Bronchial epithelial cell (primary cell): ENCODE measurements around the gene RNF113A. TPM values are rescaled to one million over a fixed set of nuclear protein-coding genes. Genes with fewer than 3 reads are reported as not detected.
"Not testable (repeated sequence)": the region's sequence is repeated elsewhere in the genome, so short reads cannot be mapped to it uniquely, and the experiment has no call there.

Source experiments
- DNase-seq: peaks from one replicate; pipeline ENCODE4 v3.0.0-alpha.2; 2010; ENCODE audit warnings: low read depth
- FAIRE-seq: peaks from 2 replicates; lab custom pipeline; 2011; peaks lifted over from hg19 to GRCh38; lab: Jason Lieb, UNC
- H3K27me3 ChIP-seq: 2 replicates; pipeline ENCODE4 v1.5.1; 2011; ENCODE audit warnings: low read length; ENCODE audit not compliant: control insufficient read depth, insufficient read depth
- H3K36me3 ChIP-seq: 2 replicates; pipeline ENCODE4 v1.5.1; 2011; ENCODE audit warnings: low read length; ENCODE audit not compliant: control insufficient read depth, insufficient read depth
- H3K4me3 ChIP-seq: 2 replicates; pipeline ENCODE4 v1.5.1; 2011; ENCODE audit warnings: mild to moderate bottlenecking, low read depth, low read length, control low read depth
- CTCF ChIP-seq: IDR thresholded peaks from 2 replicates; pipeline ENCODE4 v1.5.1; 2011; ENCODE audit warnings: mild to moderate bottlenecking, moderate library complexity, low read length, control low read depth, inconsistent platforms; ENCODE audit not compliant: insufficient read depth, severe bottlenecking
- total RNA-seq: library from RNA; depleted of rRNA; stranded (reverse); fragments of >200 nt; gene quantifications from 2 replicates; pipeline ENCODE4 v1.2.1, GENCODE V29; 2014

The RNF113A gene
- total RNA-seq, 1 donor from 2014 or later, result 17.6 TPM

GRCh38 chrX:119899125-119899524 is 27.6 kb upstream of the RNF113A start:
- no peak for TF ChIP-seq CTCF
- Histone ChIP-seq H3K4me3 (no peak overlapping the region), H3K36me3 (no peaks in the 10 kb centered on the region), H3K27me3 (no peaks in the 10 kb centered on the region)
- peak; percentile 50 for DNase-seq
- FAIRE-seq, result no peak

GRCh38 chrX:119895843-119896326 is 24.4 kb upstream of the RNF113A start, which contains the start of gene AKAP14:
Gene AKAP14, plus strand, starts transcription at chrX:119895893. Its CDS starts 7,331 bp downstream, at chrX:119903224.
- Histone ChIP-seq H3K27me3 (no peaks in the 10 kb centered on the region), H3K4me3 (no peak within 1 kb of the TSS), H3K36me3 (no peaks in the 10 kb centered on the region)
- FAIRE-seq, result no peak
- no peak for TF ChIP-seq CTCF
- no peak for DNase-seq

GRCh38 chrX:119891961-119892692 is 20.6 kb upstream of the RNF113A start:
- H3K27me3 ChIP-seq, H3K4me3 ChIP-seq, FAIRE-seq, DNase-seq, H3K36me3 ChIP-seq: not testable (repeated sequence)

- DNase-seq, H3K36me3 ChIP-seq, FAIRE-seq, H3K27me3 ChIP-seq, H3K4me3 ChIP-seq: not testable (repeated sequence)
Measured at GRCh38 chrX:119890626-119891025, 19.1 kb upstream of the RNF113A start.

GRCh38 chrX:119887721-119888425 is 16.3 kb upstream of the RNF113A start:
- H3K27me3 ChIP-seq, result no peaks in the 10 kb centered on the region
- DNase-seq, result peak; percentile 23
- TF ChIP-seq CTCF, result peak; percentile 57
- no peak for FAIRE-seq
- H3K36me3 ChIP-seq, result no peaks in the 10 kb centered on the region
- H3K4me3 ChIP-seq, result peak overlapping the region; percentile 6

GRCh38 chrX:119885554-119886428 is 14.3 kb upstream of the RNF113A start:
- FAIRE-seq, result no peak
- H3K27me3 ChIP-seq, result no peaks in the 10 kb centered on the region
- DNase-seq, result no peak
- no peak for TF ChIP-seq CTCF
- H3K4me3 ChIP-seq, result no peak overlapping the region
- no peaks in the 10 kb centered on the region for H3K36me3 ChIP-seq
